ENCODE results near the gene GPR153.

DNA sequence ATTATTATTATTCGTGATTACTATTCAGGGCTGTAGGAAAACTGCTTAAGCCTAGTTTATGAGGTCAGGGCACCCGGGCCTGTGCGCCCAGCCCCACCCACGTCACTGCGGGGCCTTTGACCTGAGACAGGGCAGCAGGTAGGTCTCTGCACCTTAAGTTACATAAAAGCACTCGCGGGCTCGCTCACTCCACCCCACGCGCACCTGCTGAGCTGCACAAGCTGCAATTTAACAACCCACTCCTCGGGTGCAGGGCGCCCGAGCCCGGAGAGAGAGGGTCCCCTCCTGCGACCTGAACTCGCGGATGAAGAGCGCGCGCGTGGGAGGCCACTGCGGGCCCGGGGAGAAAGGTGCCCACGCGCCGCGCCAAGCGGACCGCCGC is 25.6 kb downstream of the GPR153 start:
- TF ChIP-seq, protein P1, sequence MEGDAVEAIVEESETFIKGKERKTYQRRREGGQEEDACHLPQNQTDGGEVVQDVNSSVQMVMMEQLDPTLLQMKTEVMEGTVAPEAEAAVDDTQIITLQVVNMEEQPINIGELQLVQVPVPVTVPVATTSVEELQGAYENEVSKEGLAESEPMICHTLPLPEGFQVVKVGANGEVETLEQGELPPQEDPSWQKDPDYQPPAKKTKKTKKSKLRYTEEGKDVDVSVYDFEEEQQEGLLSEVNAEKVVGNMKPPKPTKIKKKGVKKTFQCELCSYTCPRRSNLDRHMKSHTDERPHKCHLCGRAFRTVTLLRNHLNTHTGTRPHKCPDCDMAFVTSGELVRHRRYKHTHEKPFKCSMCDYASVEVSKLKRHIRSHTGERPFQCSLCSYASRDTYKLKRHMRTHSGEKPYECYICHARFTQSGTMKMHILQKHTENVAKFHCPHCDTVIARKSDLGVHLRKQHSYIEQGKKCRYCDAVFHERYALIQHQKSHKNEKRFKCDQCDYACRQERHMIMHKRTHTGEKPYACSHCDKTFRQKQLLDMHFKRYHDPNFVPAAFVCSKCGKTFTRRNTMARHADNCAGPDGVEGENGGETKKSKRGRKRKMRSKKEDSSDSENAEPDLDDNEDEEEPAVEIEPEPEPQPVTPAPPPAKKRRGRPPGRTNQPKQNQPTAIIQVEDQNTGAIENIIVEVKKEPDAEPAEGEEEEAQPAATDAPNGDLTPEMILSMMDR (IDR thresholded peaks at IDR 0.05), result no peak
- no peak for TF ChIP-seq POLR2A (IDR thresholded peaks at IDR 0.05)
